Retina (tissue), 1 donor: Measurements from ENCODE around the gene UBP1.
"Not testable (repeated sequence)": the region's sequence is repeated elsewhere in the genome, so short reads cannot be mapped to it uniquely, and the experiment has no call there.

Experiments
- DNase-seq: peaks from one replicate; pipeline ENCODE4 v3.0.0-alpha.2; 2016

UBP1 gene

DNA sequence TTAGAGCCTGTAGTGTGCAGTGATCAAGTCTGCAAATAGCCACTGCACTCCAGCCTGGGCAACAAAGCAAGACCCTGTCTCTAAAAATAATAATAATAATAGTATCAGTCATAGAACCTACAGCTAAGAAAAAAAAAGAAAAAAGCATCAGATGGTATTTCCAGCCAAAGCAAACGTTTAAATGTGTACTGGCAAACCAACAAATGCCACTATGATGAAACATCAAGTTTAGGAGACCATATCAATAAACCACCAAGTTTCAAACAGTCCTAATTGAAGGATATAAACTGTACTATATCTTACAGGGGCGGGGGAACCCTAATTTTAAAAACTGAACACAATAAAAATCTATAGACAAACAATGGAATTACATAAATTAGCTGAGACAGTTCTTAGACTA is 6.4 kb downstream of the UBP1 start:
- DNase-seq = no peak

DNA sequence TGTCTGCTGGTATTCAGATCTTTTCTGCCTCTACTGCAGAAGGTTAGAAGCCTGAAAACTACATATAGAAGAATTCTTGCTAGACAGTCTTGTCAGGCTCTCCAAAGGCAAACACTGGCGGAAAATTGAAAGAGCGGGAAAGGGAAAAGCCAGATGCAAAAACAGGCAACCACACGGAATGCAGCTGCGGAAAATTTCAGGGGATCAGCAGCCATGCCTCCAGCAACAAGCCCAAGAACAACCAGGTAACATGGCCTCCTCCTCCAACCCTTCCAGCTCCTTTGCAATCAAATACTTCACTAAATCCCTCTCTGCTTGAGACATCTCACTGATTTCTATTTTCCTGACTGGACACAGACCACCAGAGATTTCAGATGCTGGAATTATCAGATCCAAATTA is 9.6 kb downstream of the UBP1 start:
- DNase-seq = no peak

DNA sequence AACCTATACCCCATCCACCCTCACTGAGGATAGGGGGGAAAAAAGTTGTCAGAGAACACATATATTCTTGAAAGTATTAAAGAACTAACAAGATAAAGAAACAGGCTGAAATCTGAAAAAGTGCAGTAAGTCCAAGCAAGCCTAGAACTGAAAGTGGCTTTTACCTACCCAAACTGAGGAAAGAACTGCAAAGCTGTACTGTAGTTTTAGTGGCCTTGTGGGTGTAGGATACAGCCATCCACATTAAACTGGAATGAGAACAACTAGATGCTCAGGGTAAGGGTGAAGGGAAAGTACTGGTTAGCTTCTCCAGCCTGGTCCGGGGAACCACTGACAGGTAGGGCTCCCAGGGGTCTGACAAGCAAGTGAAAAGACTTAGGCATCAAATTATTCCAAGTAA is 10.1 kb downstream of the UBP1 start:
- DNase-seq = no peak

DNA sequence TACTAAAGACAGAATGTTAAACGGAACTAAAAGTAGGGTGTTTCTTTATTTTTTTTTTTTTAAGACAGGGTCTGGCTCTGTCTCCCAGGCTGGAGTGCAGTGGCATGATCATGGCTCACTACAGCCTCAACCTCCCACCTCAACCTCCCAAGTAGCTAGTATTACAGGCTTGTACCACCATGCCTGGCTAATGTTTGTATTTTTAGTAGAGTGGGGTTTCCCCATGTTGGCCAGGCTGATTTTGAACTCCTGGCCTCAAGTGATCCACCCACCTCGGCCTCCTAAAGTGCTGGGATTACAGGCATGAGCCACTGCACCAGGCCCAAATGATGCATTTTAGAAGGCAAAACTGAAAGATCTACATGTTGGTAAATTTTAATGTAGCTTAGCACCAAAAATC is 10.9 kb downstream of the UBP1 start:
- DNase-seq = not testable (repeated sequence)

DNA sequence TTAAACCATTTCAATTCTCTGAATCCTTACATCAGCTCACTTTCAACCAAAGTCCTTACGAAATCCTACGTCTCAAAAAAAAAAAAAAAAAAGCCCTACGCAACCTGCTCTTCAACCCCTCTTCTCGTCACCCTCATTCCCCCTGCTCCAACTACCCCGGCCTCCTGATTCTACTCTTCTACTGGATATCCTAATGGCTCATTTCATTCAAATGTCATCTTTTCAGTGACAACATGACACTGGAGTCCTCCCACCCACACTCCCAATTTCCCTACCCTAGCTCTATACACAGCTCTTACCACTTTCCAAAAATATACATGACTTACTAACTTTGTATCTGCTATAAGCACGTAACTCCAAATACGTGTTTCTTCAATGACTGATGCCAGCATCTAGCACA is 11.5 kb downstream of the UBP1 start:
- DNase-seq = no peak

DNA sequence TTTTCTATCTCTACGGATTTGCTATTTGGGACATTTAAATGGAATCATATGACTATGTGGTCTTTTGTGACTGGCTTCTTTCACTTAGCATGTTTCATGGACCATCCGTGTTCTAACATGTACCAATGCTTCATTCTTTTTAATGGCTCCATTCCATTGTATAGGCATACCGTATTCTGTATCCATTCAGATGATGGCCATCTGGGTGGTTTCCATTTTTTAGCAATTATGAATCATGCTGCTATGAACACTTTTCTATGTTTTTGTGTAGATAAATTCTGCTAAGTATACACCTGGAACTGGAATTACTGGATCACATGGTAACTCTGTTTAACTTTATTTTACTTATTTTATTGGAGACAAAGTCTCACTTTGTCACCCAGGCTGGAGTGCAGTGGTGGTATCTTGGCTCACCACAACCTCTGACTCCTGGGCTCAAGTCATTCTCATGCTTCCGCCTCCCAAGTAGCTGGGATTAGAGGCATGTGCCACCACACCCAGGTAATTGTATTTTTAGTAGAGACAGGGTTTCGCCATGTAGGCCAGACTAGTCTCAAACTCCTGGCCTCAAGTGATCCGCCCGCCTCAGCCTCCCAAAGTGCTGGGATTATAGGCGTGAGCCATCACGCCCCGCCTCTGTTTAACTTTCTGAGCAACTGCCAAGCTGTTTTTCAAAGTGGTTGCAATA is 13.4 kb downstream of the UBP1 start:
- no peak for DNase-seq

DNA sequence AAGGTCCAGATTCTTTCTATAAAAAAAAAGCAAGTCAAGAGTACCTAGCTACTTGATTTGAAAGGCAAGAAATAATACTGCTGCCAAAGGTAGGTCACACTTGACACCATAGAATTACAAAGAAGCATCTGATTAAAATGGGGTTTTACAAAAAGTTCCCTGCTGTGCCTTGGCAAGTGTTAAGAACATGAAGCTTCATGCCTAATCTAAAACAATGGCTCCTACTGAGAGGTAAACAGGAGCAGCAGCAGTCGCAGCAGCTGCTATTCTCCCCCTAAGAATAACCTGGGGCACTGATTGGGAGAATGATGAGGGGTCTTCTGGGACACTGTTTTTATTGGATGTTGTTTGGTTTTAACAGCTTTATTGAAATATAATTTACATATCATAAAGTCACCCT is 14.1 kb downstream of the UBP1 start:
- DNase-seq = no peak

DNA sequence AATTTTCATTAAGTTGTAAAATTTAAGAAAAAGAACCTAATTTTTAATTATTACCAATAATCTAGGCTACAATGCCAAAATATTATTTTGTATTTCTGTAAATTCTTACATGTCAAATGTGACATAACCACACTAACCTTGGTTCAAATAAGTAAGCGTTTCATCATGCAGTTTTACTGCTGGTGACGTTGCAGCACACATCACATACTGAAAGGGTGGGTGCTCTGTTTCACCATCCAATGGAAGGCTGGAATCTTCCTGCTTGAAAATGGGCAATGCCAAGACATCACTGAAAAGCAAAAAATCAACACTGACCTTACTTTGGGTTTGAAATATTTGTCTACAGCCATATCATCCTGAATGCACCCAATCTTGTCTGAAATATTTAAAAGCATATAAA is 14.8 kb downstream of the UBP1 start:
- DNase-seq = no peak

DNA sequence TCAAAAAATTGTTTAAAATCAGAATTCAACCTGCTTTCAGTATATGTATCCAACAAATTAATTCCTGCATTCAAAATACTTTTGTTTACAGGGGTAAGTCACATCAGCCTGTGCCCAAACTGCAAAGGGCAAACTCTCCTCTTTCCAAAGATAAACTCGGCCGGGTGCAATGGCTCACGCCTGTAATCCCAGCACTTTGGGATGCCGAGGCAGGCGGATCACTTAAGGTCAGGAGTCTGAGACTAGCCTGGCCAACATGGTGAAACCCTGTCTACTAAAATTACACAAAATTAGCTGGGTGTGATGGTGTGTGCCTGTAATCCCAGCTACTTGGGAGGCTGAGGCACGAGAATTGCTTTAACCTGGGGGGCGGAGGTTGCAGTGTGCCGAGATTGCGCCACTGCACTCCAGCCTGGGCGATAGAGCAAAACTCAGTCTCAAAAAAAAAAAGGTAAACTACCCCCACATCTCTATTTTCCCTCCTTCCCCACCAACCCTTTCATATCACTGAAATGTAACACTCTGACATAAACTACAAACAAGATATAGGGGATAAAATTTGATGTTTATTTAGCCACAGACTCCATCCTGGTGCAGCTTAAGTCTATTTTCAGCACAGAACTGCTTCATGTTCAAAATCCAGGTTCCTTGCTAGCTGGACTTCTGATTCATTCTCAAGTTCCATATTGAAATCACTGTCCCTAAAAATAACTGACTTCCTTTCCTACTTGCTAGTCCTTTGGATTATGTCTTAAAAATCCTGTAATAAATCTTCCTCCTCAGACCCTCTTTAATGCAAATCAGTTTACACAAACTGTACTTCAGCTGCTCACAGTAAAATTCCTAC is 15.4 kb downstream of the UBP1 start:
- DNase-seq = no peak

DNA sequence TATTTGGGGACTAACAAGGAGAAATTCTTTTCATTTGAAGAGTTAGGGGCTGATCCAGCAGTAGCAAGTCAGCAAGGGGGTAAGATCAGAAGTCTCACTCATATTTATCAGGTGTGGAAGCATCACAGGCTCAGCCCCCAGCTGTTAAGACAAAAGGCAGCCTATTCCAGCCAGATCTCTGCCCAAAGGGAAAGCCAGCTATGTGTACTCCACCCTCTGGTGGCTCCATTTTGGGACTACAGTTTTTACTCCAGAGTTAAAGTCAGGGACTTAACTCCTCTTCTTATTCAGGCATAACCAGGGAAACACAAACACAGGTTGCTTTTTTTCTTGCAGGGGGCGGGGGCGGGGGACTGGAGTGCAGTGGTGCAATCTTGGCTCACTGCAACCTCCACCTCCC is 19.2 kb downstream of the UBP1 start:
- DNase-seq = no peak

DNA sequence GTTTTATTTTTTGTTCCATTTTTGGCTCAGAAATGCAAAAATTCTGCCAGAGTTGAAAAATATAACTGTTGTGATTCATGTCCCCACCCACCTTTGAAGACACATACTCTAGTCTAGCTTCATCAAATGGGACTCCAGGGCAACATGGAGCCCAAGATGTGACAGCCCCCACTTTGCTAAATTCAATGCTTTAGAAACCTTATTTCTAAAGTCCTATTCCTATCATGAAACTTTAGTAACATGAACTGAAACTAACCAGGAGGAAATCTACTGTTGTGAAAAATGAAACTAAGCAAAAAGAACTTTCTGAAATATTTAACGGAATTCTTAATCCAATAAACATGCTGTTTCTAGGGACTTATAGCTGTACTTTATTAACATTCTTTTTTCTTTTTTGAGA is 20.3 kb downstream of the UBP1 start:
- no peak for DNase-seq

DNA sequence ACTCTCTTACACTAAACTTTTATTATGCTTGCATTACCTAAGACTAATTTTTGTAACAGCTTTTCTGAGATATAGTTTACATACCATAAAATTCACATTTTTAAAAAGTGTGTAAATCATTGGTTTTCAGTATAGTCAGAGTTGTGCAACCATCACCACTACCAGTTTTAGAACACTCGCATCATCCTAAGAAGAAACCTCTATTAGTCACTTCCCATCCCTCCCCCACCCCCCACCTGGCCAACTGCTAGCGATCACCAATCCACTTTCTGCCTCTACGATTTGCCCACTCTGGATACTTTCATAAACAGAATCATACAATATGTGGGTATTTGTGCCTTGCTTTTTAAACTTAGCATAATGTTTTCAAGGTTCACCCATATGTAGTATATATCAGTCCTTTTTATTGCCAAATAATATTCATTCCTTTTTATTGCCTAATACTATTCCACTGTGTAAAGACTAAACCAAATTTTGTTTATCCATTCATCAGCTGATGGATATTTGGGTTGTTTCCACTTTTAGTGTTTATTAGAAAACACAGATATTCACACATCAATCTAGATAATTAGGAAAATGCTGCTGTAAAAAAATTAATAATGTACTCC is 23.0 kb downstream of the UBP1 start:
- no peak for DNase-seq

DNA sequence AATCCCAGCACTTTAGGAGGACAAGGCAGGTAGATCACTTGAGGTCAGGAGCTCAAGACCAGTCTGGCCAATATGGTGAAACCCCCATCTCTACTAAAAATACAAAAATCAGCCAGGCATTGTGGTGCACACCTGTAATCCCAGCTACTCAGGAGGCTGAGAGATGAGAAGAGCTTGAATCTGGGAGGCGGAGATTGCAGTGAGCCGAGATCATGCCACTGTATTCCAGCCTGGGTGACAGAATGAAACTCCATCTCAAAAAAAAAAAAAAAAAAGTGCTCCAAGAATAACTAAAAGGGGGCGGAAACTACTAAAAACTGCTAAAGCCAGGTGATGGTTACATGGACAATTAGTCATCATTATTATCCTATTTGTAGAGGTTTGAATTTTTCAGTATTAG is 29.4 kb downstream of the UBP1 start:
- DNase-seq = not testable (repeated sequence)

DNA sequence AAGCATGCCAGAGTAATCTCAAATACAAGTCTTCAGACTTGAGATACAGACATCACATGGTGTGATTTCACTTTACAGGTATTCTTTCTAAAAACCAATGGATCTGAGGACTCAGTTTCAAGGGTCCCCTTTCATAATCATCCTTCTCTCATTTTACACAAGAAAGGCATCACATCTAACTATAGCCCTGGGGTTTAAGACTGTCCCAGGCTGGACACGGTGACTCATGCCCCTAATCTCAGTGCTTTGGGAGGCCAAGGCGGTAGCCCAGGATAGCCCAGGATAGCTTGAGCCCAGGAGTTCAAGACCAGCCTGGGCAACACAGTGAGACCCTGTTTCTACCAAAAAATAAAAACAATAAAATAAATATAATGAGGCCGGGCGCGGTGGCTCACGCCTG is 36.4 kb downstream of the UBP1 start:
- no peak for DNase-seq

DNA sequence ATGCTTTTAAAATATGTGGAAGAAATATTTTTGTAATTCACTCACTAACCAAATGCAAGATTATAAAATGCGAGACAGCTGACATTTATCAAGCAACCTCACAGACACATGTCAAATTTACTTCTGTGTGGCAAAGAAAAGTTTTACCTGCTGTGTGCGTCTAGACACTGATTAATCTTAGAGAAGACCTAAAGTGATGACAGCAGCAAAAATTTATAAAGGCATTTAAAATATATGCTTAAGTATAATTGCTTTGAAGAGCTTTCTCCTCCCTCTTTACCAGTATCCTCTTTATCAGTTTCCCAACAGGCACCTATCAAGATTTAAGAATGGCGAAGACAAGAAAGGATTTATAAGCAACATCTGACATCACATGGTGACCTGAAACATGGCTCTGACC is 37.3 kb downstream of the UBP1 start:
- no peak for DNase-seq

DNA sequence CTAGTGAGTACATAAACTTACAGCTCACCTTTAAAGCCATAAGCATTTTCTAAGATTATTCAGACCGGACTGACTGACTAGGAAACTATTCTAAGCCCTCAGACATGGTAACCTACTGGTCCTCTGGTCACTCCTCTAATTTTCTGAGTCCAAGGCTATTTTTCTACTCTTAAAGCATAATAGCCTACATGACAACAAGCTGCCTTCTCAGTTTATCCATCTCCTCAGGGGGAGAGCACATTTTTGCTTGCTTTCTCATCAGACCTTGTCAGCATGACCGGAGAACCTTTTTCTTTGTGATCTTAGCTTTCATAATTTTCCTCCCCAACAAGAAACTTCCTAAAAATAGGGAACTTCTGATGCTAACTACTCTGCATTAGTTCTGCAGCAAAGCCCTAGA is 38.4 kb downstream of the UBP1 start:
- DNase-seq = no peak

DNA sequence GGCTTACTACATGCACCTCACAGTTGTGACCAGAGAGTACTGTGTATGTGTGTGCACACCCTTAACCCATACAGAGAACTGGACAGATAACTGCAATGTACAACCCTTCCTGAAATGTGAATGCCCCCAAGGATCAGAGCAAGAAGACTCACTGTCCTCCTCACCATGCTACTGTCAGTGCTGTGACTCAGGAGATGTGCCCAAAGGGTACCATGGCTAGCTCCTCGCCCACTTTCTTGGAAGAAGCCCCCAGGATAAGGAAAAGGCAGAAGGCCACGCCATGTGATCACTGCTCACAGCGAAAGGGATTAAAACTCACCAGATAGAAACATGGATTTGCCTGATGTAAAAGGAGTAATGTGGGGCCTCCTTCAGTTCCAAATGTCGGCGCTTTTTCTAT is 41.8 kb downstream of the UBP1 start:
- no peak for DNase-seq

DNA sequence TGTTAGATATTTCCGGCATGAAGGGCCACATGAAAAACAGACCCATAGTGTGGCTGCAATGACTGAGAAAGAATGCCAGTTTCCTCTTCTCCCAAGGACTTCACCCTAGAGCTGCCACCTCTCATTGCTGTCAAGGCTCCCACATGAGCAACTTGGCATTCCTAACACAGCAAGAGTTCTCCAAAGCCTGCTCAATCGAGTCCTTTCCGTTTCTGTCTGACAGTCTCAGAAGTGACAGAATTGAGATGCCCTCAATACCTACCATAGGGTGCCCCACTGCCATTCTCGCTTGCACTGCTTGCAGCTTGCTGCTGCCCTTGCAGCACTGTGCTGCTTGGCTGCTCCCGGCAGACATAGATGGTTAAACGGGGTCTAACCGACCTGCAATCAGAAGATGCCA is 44.3 kb downstream of the UBP1 start:
- peak; percentile 31 for DNase-seq

DNA sequence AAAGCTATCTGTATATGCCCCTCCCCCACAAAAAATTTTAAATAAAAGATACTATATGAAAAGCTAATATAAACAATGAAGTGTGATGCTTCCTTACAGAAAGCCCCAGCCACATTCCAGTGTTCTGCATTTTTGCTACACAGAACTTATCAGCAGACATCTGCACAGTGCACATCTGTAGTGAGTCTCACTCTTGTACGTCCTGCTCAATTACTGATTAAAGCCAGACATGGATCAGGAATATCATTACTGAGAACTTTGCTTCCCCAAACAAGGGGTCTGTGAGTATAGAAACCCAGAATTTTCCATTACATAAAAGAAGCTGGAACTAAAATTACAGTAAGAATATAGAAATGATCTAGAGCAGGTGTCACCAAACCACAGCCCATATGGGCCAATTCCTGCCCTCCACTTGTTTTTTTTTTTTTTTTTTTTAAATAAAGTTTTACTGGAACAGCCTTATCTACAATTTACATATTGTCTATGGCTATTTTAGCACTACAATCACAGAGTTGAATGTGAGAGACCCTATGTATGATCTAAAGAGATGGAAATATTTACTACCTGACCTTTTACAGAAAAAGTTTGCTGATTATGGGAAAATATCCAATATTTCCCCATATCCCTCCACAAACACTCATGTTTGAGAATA is 45.7 kb downstream of the UBP1 start:
- no peak for DNase-seq

DNA sequence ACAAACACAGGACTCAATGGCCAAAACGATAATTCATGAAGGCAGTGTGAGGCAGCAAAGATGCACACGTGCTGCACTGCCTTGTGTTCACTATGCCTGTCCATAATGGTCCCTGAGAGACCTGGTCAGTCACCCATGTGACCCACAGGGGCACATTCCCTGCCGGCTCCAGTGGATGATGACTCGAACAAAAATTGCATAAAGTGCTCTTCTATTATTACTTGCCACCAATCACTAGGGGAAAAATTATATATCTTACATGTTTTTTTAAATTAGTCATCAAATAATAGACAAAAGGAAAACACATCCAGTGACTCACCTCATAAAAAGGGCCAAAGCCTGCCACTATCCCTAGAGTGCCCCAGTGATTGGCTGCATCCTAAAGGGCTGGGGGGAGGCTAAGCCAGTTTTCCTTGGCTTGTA is 47.5 kb downstream of the UBP1 start:
- DNase-seq = no peak

DNA sequence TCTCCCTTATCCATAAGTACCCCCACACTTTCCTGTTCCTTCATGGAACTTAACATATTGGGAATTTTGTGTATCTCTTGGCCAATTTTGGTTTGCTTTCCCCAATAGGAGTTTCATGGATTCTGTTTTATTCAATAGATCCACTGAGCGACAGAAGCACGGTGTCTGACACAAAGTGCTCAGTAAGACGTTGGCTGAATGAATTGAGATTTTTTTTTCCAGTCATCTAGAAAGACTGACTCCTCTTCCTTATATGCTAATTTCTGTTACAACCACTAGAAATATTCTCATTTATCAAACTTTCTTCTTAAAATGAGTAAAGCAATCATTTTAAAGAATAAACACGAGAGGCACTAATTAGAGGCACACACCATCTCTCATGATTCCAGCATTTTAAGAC is 48.1 kb downstream of the UBP1 start:
- no peak for DNase-seq

DNA sequence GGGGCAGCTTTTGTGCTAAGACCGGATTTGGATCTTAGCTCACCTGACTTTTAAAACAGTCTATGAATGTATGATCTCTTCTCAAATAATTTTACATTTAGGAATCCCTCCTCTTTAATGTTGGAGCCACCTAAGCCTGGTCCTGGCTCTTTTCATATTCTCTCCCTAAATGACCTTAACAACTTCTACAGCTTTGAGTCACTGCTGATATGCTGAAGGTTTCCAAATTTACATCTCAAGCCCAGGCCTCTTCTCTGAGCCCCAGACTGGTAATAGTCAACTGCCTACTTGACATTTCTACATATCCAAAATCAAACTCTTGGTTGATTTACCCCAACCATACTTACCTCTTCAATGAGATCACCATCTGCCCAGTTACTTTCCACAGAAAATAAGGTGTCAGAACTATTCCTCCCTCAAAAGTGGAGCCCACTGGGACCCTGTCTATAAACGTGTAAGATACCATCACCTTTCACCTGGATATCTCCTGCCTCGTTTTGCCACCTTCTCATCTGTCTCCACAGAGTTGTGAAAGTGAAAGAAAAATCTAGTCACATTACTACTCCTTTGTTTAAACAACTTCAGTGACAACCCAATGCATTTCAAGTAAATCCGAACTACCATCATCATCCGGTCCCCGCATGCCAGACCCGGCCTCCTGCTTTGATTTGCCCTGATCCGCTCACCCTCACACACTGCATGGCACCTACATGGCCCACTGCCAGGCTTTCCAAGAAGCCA is 48.8 kb downstream of the UBP1 start:
- DNase-seq = no peak

DNA sequence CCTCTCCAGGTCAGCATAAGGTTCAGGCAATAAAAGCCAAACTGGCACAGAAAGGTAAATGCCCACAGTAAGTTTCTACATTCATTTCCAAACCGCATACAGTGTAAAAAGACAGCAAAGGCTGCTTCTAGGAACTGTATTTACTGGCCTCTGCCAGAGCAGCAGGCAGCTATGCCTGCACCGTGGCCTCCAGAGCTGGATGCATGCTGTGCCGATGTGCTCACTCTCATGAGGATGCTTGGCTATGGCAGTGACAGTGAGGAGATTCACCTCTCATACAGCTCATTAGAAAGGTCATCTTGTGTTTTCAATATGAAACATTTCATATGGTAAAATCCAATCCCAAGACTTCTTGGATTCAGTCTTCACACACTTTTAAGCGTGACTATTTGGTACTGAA is 50.3 kb downstream of the UBP1 start:
- no peak for DNase-seq
